GM12878 (cell line): Measurements from ENCODE around the gene KRTAP13-4. TPM values are rescaled to one million over a fixed set of nuclear protein-coding genes. Genes with fewer than 3 reads are reported as not detected.

ENCODE experiments used
- ATAC-seq: fragments of 200-7000 bp; cut with Tn5 transposase; 3 replicates; pipeline ENCODE4 v1.9.1; 2020; ENCODE audit warnings: mild to moderate bottlenecking, moderate library complexity
- BruUV-seq: library from RNA; stranded (reverse); fragments of 400-500 nt; replicated peaks from 2 replicates; lab custom pipeline; 2021; lab: Mats Ljungman, UMichigan
- CTCF ChIA-PET: fragments of 300-600 bp; sonication (Branson Sonifier 250); formaldehyde crosslinking; extraction: SDS; loops from one replicate; lab custom pipeline; 2021; ENCODE audit warnings: inconsistent platforms; lab: Yijun Ruan, JAX
- POLR2A ChIA-PET: fragments of 350-600 bp; formaldehyde crosslinking; extraction: SDS; loops from one replicate; lab custom pipeline; 2021; ENCODE audit warnings: inconsistent platforms; lab: Charles Lee
- RAD21 ChIA-PET: fragments of 300-600 bp; sonication (Branson Sonifier 250); formaldehyde crosslinking; loops from one replicate; lab custom pipeline; 2023; ENCODE audit warnings: antibody characterized with exemption; ENCODE audit not compliant: unreplicated experiment; lab: Charles Lee
- SMC1A ChIA-PET: fragments of 300-600 bp; sonication (Branson Sonifier 250); formaldehyde crosslinking; loops from one replicate; lab custom pipeline; 2023; ENCODE audit not compliant: unreplicated experiment, uncharacterized antibody; lab: Charles Lee
- DNase-seq: peaks from one replicate; pipeline ENCODE4 v3.0.0-alpha.2; 2011; ENCODE audit warnings: low read depth, low spot score
- FAIRE-seq: peaks from 3 replicates; lab custom pipeline; 2011; peaks lifted over from hg19 to GRCh38; lab: Jason Lieb, UNC
- H2AFZ ChIP-seq: 2 replicates; pipeline ENCODE4 v1.6.0; 2011; ENCODE audit warnings: low read depth, low read length, control low read depth; ENCODE audit not compliant: control insufficient read depth
- H3K27ac ChIP-seq: 2 replicates; pipeline ENCODE4 v1.5.1; 2011; ENCODE audit warnings: control low read depth; ENCODE audit not compliant: control insufficient read depth, insufficient read depth
- H3K27me3 ChIP-seq, 2 experiments: replicated peaks in 1 of 2; 2 replicates each; pipeline versions ENCODE4 v1.6.0 to v1.6.1; 2011; ENCODE audit warnings: low read length in 1 of 2; ENCODE audit not compliant: control insufficient read depth in 2 of 2, insufficient read depth in 2 of 2
- H3K36me3 ChIP-seq, 2 experiments: 2 replicates each; pipeline ENCODE4 v1.5.1; 2011; ENCODE audit warnings: low read length in 1 of 2; ENCODE audit not compliant: control insufficient read depth in 2 of 2, insufficient read depth in 2 of 2
- H3K4me1 ChIP-seq: 2 replicates; pipeline ENCODE4 v1.6.1; 2011; ENCODE audit warnings: mild to moderate bottlenecking, low read length, moderate library complexity, mixed read lengths; ENCODE audit not compliant: control insufficient read depth, insufficient read depth
- H3K4me2 ChIP-seq: 2 replicates; pipeline ENCODE4 v1.6.0; 2011; ENCODE audit warnings: control low read depth; ENCODE audit not compliant: control insufficient read depth, insufficient read depth
- H3K4me3 ChIP-seq: fragments of 200-600 bp; sonication (generic); 2 replicates; pipeline ENCODE4 v1.5.1; 2016
- H3K79me2 ChIP-seq: 2 replicates; pipeline ENCODE4 v1.6.0; 2011; ENCODE audit warnings: low read length; ENCODE audit not compliant: control insufficient read depth, insufficient read depth
- H3K9ac ChIP-seq: 2 replicates; pipeline ENCODE4 v1.8.0; 2011; ENCODE audit warnings: low read length, control low read depth, mixed read lengths; ENCODE audit not compliant: control insufficient read depth, insufficient read depth
- H3K9me3 ChIP-seq: replicated peaks from 3 replicates; pipeline ENCODE4 v1.5.1; 2011; ENCODE audit warnings: mild to moderate bottlenecking, low read length; ENCODE audit not compliant: control insufficient read depth, insufficient read depth
- H4K20me1 ChIP-seq: 2 replicates; pipeline ENCODE4 v1.6.0; 2011; ENCODE audit not compliant: control insufficient read depth, insufficient read depth
- CHD4 ChIP-seq: fragments of 200-600 bp; sonication (generic); IDR thresholded peaks from 2 replicates; pipeline ENCODE4 v1.6.1; 2016; ENCODE audit warnings: mild to moderate bottlenecking
- EGR1 ChIP-seq, 2 experiments: IDR thresholded peaks; 1 replicate in 1 of 2; 2 replicates in 1 of 2; pipeline ENCODE4 v1.6.1; 2011 to 2012; ENCODE audit warnings: low read depth in 2 of 2, low read length in 2 of 2, borderline replicate concordance in 1 of 2, mild to moderate bottlenecking in 1 of 2, moderate library complexity in 1 of 2
- EZH2 ChIP-seq: IDR thresholded peaks from 2 replicates; pipeline ENCODE4 v1.6.1; 2012; ENCODE audit warnings: low read depth, mild to moderate bottlenecking, control low read depth, inconsistent platforms, low read length, borderline replicate concordance; ENCODE audit not compliant: control insufficient read depth
- HDAC2 ChIP-seq: fragments of 200-600 bp; sonication (generic); IDR thresholded peaks from 2 replicates; pipeline ENCODE4 v1.6.1; 2017
- IRF4 ChIP-seq: IDR thresholded peaks from 2 replicates; pipeline ENCODE4 v1.6.1; 2011; ENCODE audit warnings: low read depth, low read length
- MXI1 ChIP-seq: fragments of 150-350 bp; IDR thresholded peaks from 2 replicates; pipeline ENCODE4 v1.6.1; 2011; ENCODE audit warnings: low read depth, mild to moderate bottlenecking, inconsistent platforms, low read length, improper control_type of control experiment
- NR2C2 ChIP-seq: IDR thresholded peaks from 2 replicates; pipeline ENCODE4 v1.6.1; 2011; ENCODE audit warnings: borderline replicate concordance, low read depth; ENCODE audit not compliant: control insufficient read depth, insufficient read length
- PML ChIP-seq: IDR thresholded peaks from 2 replicates; pipeline ENCODE4 v1.6.1; 2012; ENCODE audit warnings: low read length, inconsistent platforms
- SMARCA5 ChIP-seq: fragments of 450-650 bp; IDR thresholded peaks from 2 replicates; pipeline ENCODE4 v1.6.1; 2017; ENCODE audit warnings: mild to moderate bottlenecking
- ZNF217 ChIP-seq: fragments of 450-650 bp; IDR thresholded peaks from 2 replicates; pipeline ENCODE4 v1.6.1; 2017; ENCODE audit warnings: antibody characterized with exemption, mild to moderate bottlenecking
- ZNF592 ChIP-seq: fragments of 450-650 bp; IDR thresholded peaks from 2 replicates; pipeline ENCODE4 v1.6.1; 2017; ENCODE audit warnings: mild to moderate bottlenecking, moderate library complexity
- WGBS: methylation state at CpG from one replicate; pipeline ENCODE4 v1.1.6; 2016; ENCODE audit warnings: low lambda C conversion rate; ENCODE audit not compliant: insufficient replicate concordance, insufficient coverage; ENCODE audit errors: missing lambda C conversion rate; 5-methylcytosine and 5-hydroxymethylcytosine counted together
- in situ Hi-C: fragments of 300-500 bp; cut with MboI; formaldehyde crosslinking; loops from 9 replicates; pipeline ENCODE4 v1.14.3; 2018; ENCODE audit warnings: mixed read lengths
- intact Hi-C: fragments of 100-400 bp; cut with micrococcal nuclease; formaldehyde crosslinking; loops from one replicate; pipeline ENCODE4 v1.14.2; 2022; ENCODE audit not compliant: unreplicated experiment
- polyA plus RNA-seq, 11 experiments: library from polyadenylated mRNA; depleted of rRNA in 4 of 11; unstranded in 6 of 11; stranded (reverse) in 5 of 11; fragments of >200 nt; fragmentation: Nextera tagmentation in 4 of 11; fragmentation: Illumina TruSeq in 1 of 11; extraction: Ambion mirVana in 4 of 11; extraction: Trizol in 1 of 11; gene quantifications; 1 replicate in 1 of 11; 2 replicates in 10 of 11; pipeline versions ENCODE4 v1.2.1 to v1.2.3, GENCODE V29; 2011 to 2016; ENCODE audit warnings: inconsistent platforms in 2 of 11, missing spikeins in 2 of 11, low read depth in 1 of 11
- total RNA-seq, 4 experiments: library from RNA; depleted of rRNA in 3 of 4; stranded (reverse); fragments of >200 nt in 3 of 4; fragmentation: Illumina TruSeq in 1 of 4; extraction: Trizol in 1 of 4; gene quantifications; 2 replicates each; pipeline versions ENCODE4 v1.2.1 to v1.2.3, GENCODE V29; 2013 to 2021

Gene KRTAP13-4
- total and polyA plus RNA-seq, 10 of the 15 experiments (the other 5 are each of a cell fraction or from before 2014, with no cell fraction given) = not detected

DNA sequence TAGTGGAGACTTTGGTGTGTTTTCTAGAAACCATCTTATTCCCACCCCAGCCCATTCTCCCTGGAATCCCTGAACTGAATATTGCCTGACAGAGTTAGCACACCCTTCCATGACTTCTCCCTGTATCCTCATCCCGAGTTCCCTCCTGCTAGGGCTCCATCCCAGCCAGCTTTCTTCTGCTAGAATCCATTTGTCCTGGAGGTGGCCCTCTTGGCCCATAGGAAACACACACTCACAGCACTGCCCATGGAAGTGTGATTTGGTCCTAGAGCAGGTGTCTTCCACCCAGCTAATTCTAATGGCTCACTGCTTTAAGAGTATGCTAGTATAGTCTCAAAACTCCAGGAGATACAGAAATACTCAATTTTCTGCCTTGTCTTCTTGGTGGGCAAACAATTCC lies 14.2 kb downstream of the KRTAP13-4 start:
- RAD21 ChIA-PET = no interaction called here
- Histone ChIP-seq H4K20me1 (no peaks in the 10 kb centered on the region), H3K27me3 (no peaks in the 10 kb centered on the region), H3K27ac (no peak overlapping the region), H3K4me3 (no peak overlapping the region), H3K79me2 (no peaks in the 10 kb centered on the region), H2AFZ (no peak overlapping the region)
- intact Hi-C loops = loop anchor here (10.0 kb wide), 1 partner anchor 61 kb away; the partner anchor contains the start of gene KRTAP19-5
- no peak for DNase-seq
- CTCF ChIA-PET = no interaction called here
- POLR2A ChIA-PET = no interaction called here
- FAIRE-seq = no peak
- no peak for ATAC-seq
- TF ChIP-seq EGR1 (IDR thresholded peaks at IDR 0.05; ENCODE audit: borderline replicate concordance in 1 of 2, low read depth in 2 of 2, low read length in 2 of 2) (no peak), ZNF592 (no peak), MXI1 (no peak), PML (no peak), SMARCA5 (no peak), HDAC2 (no peak), ZNF217 (no peak), IRF4 (no peak), CHD4 (no peak), NR2C2 (no peak), EZH2 (no peak)
- TF ChIP-seq, all 136 proteins: peak for 0
- WGBS = 0% methylated on average over 1 of the region's 1 CpG
- in situ Hi-C loops = no loop called here
- H3K4me2 ChIP-seq = no peak overlapping the region
- H3K9ac ChIP-seq = no peak overlapping the region
- H3K9me3 ChIP-seq = no peaks in the 10 kb centered on the region
- H3K36me3 ChIP-seq = no peaks in the 10 kb centered on the region
- no TSS peak for BruUV-seq
- SMC1A ChIA-PET = no interaction called here
- H3K4me1 ChIP-seq = no peaks in the 10 kb centered on the region
